SU-DHL-6 (cell line): Measurements from ENCODE around the gene PGAP3.

Source experiments
- H2AFZ ChIP-seq: fragments of 200-600 bp; sonication (generic); 2 replicates; pipeline ENCODE4 v1.6.1; 2014; ENCODE audit warnings: low read depth, mild to moderate bottlenecking, moderate library complexity, mixed read lengths, antibody characterized with exemption, low read length; ENCODE audit not compliant: severe bottlenecking
- H3F3A ChIP-seq: fragments of 200-600 bp; shearing (Covaris generic); 2 replicates; pipeline ENCODE4 v1.6.0; 2016; ENCODE audit warnings: antibody characterized with exemption, mild to moderate bottlenecking; ENCODE audit not compliant: insufficient read depth
- H3K27ac ChIP-seq: fragments of 200-600 bp; sonication (generic); 2 replicates; pipeline ENCODE4 v1.5.1; 2016; ENCODE audit warnings: low read depth, mild to moderate bottlenecking, low read length, moderate library complexity, mixed read lengths
- H3K27me3 ChIP-seq: fragments of 200-600 bp; sonication (generic), shearing (Covaris generic); 2 replicates; pipeline ENCODE4 v1.6.0; 2014; ENCODE audit warnings: mild to moderate bottlenecking, low read length
- H3K36me3 ChIP-seq: fragments of 200-600 bp; sonication (generic); 2 replicates; pipeline ENCODE4 v1.6.1; 2014; ENCODE audit warnings: mild to moderate bottlenecking, low read length, mixed read lengths
- H3K4me2 ChIP-seq: fragments of 300-600, 200-600 bp; shearing (Covaris generic), sonication (generic); 2 replicates; pipeline ENCODE4 v1.6.0; 2014; ENCODE audit warnings: low read length, low read depth, mild to moderate bottlenecking; ENCODE audit not compliant: poor library complexity, severe bottlenecking
- H3K4me3 ChIP-seq: fragments of 200-600 bp; sonication (generic); 2 replicates; pipeline ENCODE4 v1.5.1; 2014; ENCODE audit warnings: antibody characterized with exemption, low read length, mild to moderate bottlenecking, mixed read lengths; ENCODE audit not compliant: insufficient read depth, poor library complexity, severe bottlenecking
- H3K79me2 ChIP-seq: fragments of 200-600 bp; sonication (generic); 2 replicates; pipeline ENCODE4 v1.6.1; 2014; ENCODE audit warnings: mild to moderate bottlenecking, low read length, moderate library complexity; ENCODE audit not compliant: insufficient read depth
- H3K9ac ChIP-seq: fragments of 200-600 bp; sonication (generic); 2 replicates; pipeline ENCODE4 v1.7.0; 2014; ENCODE audit warnings: mild to moderate bottlenecking, low read length
- H3K9me2 ChIP-seq: fragments of 200-600 bp; sonication (generic); replicated peaks from 2 replicates; pipeline ENCODE4 v1.6.1; 2014; ENCODE audit warnings: low read length; ENCODE audit not compliant: insufficient read depth
- H3K9me3 ChIP-seq: fragments of 200-600 bp; sonication (generic); 2 replicates; pipeline ENCODE4 v1.6.1; 2014; ENCODE audit warnings: low read length, mixed read lengths; ENCODE audit not compliant: insufficient read depth
- H4K20me1 ChIP-seq: fragments of 200-600 bp; sonication (generic); 2 replicates; pipeline ENCODE4 v1.6.1; 2014; ENCODE audit warnings: low read depth, mild to moderate bottlenecking, antibody characterized with exemption, low read length, moderate library complexity, mixed read lengths
- CTCF ChIP-seq: fragments of 200-600 bp; sonication (generic); IDR thresholded peaks from one replicate; pipeline ENCODE4 v1.5.1; 2017; ENCODE audit warnings: antibody characterized with exemption, mild to moderate bottlenecking, low read length, moderate library complexity; ENCODE audit not compliant: insufficient read depth, poor library complexity, severe bottlenecking
- EZH2phosphoT487 ChIP-seq: fragments of 200-600 bp; sonication (generic), shearing (Covaris generic); conservative IDR thresholded peaks from 2 replicates; pipeline ENCODE4 v1.6.1; 2018; ENCODE audit warnings: mild to moderate bottlenecking, antibody characterized with exemption, low read length, moderate library complexity, mixed read lengths

Gene PGAP3

GRCh38 chr17:39701784-39702422 lies 14.0 kb upstream of the PGAP3 start:
- H3K9me3 ChIP-seq: no peaks in the 10 kb centered on the region
- no peak overlapping the region for H3K9ac ChIP-seq
- no peak overlapping the region for H3K4me2 ChIP-seq
- no peak overlapping the region for H3K27ac ChIP-seq
- TF ChIP-seq CTCF: no peak
- TF ChIP-seq EZH2phosphoT487: no peak
- no peak overlapping the region for H3K4me3 ChIP-seq
- no peaks in the 10 kb centered on the region for H3K36me3 ChIP-seq
- no peak overlapping the region for H2AFZ ChIP-seq
- H3K27me3 ChIP-seq: no peaks in the 10 kb centered on the region
- H3K9me2 ChIP-seq: no peaks in the 10 kb centered on the region
- no peaks in the 10 kb centered on the region for H3K79me2 ChIP-seq
- no peaks in the 10 kb centered on the region for H3F3A ChIP-seq
- H4K20me1 ChIP-seq: no peaks in the 10 kb centered on the region

- no peaks in the 10 kb centered on the region for H3K9me2 ChIP-seq
- TF ChIP-seq CTCF (no peak), EZH2phosphoT487 (no peak)
- H3K79me2 ChIP-seq: no peaks in the 10 kb centered on the region
- H3F3A ChIP-seq: no peaks in the 10 kb centered on the region
- no peak overlapping the region for H3K4me2 ChIP-seq
- no peak overlapping the region for H3K9ac ChIP-seq
- no peaks in the 10 kb centered on the region for H4K20me1 ChIP-seq
- H3K27ac ChIP-seq: no peak overlapping the region
- no peaks in the 10 kb centered on the region for H3K36me3 ChIP-seq
- no peaks in the 10 kb centered on the region for H3K9me3 ChIP-seq
- H3K4me3 ChIP-seq: no peak overlapping the region
- H3K27me3 ChIP-seq: no peaks in the 10 kb centered on the region
- H2AFZ ChIP-seq: no peak overlapping the region
Observed at GRCh38 chr17:39701012-39701783, 13.3 kb upstream of the PGAP3 start.

- Histone ChIP-seq H2AFZ (no peak overlapping the region), H4K20me1 (no peaks in the 10 kb centered on the region), H3K9ac (no peak overlapping the region), H3K4me2 (no peak overlapping the region), H3K9me2 (no peaks in the 10 kb centered on the region), H3K27me3 (no peaks in the 10 kb centered on the region), H3K9me3 (no peaks in the 10 kb centered on the region), H3K79me2 (no peaks in the 10 kb centered on the region), H3K36me3 (no peaks in the 10 kb centered on the region), H3K27ac (no peak overlapping the region), H3F3A (no peaks in the 10 kb centered on the region), H3K4me3 (no peak overlapping the region)
- TF ChIP-seq CTCF (no peak), EZH2phosphoT487 (no peak)
Observed at GRCh38 chr17:39700148-39700987, 12.5 kb upstream of the PGAP3 start.
